Transverse colon (tissue), 4 donors: ENCODE measurements around the gene GOLGA8T.
"Not testable (repeated sequence)": the region's sequence is repeated elsewhere in the genome, so short reads cannot be mapped to it uniquely, and the experiment has no call there.

ENCODE experiments used
- EP300 ChIP-seq: sonication (generic); formaldehyde crosslinking; IDR thresholded peaks from one replicate; pipeline ENCODE4 v1.6.1; 2017; ENCODE audit warnings: antibody characterized with exemption, low read depth
- POLR2A ChIP-seq: fragments of 450-650 bp; IDR thresholded peaks from one replicate; pipeline ENCODE4 v1.6.1; 2016; ENCODE audit warnings: antibody characterized with exemption, mild to moderate bottlenecking, moderate library complexity
- POLR2AphosphoS5 ChIP-seq, 3 donors: sonication (generic); formaldehyde crosslinking; IDR thresholded peaks; one replicate each; pipeline ENCODE4 v1.6.1; 2016; ENCODE audit warnings: antibody characterized with exemption in 3 of 3
- TF ChIP-seq, protein P1 (sequence below), 5 experiments: fragments of 200-600 bp in 3 of 5; fragments of 450-650 bp in 2 of 5; sonication (generic) in 3 of 5; IDR thresholded peaks; 1 replicate in 2 of 5; 2 replicates in 3 of 5; pipeline ENCODE4 v1.5.1; 2016 to 2017; ENCODE audit warnings: antibody characterized with exemption in 5 of 5, inconsistent platforms in 3 of 5, mild to moderate bottlenecking in 2 of 5, moderate library complexity in 1 of 5

DNA sequence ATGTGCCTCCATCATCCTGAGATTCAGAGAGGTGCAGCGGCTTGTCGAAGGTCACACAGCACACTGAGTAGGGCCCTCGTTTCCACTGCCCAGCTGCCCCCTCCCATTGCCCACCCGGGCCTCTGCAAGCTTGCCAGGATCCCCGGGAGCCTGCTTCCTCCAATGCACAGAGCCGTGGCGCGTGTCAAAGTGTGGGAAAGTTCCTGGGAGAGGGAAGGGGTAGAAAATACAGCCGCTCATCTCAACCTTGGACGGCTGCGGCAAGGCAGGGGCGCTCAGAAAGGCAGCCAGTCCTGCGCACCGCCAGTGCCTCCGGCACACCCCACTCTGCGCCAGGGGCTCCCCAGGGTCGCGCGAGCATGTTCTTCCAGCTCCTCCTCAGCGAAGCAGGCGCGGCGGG, 56.3 kb downstream of the GOLGA8T start:
- TF ChIP-seq POLR2A; POLR2AphosphoS5 (IDR thresholded peaks at IDR 0.05); EP300: not testable (repeated sequence)
- TF ChIP-seq, protein P1, sequence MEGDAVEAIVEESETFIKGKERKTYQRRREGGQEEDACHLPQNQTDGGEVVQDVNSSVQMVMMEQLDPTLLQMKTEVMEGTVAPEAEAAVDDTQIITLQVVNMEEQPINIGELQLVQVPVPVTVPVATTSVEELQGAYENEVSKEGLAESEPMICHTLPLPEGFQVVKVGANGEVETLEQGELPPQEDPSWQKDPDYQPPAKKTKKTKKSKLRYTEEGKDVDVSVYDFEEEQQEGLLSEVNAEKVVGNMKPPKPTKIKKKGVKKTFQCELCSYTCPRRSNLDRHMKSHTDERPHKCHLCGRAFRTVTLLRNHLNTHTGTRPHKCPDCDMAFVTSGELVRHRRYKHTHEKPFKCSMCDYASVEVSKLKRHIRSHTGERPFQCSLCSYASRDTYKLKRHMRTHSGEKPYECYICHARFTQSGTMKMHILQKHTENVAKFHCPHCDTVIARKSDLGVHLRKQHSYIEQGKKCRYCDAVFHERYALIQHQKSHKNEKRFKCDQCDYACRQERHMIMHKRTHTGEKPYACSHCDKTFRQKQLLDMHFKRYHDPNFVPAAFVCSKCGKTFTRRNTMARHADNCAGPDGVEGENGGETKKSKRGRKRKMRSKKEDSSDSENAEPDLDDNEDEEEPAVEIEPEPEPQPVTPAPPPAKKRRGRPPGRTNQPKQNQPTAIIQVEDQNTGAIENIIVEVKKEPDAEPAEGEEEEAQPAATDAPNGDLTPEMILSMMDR (IDR thresholded peaks at IDR 0.05), result not testable (repeated sequence)
